ENCODE measurements around the gene THOC5.

DNA sequence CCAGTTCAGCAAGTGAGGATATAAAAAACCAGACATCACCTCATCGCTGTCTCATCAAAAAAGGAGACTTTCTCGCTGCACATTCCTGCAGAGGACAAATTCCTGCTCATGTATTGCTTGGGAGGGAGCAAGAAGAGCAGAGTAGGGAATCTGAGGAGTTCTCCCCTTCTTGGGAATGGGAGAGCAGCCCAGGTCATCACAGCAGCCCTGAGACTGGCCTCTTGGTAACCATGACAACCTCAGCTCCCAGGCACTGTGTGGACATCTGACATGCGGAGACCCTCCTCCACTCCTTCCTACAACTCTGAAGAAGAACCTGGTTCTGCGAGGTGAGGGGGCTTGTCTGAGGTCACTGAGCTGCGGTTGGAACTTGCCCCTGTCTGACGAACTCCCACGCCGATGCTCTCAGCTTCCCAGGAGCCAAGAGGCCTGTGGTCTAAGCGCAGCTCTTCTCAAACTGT, 97.3 kb downstream of the THOC5 start:
- TF ChIP-seq, protein P1, sequence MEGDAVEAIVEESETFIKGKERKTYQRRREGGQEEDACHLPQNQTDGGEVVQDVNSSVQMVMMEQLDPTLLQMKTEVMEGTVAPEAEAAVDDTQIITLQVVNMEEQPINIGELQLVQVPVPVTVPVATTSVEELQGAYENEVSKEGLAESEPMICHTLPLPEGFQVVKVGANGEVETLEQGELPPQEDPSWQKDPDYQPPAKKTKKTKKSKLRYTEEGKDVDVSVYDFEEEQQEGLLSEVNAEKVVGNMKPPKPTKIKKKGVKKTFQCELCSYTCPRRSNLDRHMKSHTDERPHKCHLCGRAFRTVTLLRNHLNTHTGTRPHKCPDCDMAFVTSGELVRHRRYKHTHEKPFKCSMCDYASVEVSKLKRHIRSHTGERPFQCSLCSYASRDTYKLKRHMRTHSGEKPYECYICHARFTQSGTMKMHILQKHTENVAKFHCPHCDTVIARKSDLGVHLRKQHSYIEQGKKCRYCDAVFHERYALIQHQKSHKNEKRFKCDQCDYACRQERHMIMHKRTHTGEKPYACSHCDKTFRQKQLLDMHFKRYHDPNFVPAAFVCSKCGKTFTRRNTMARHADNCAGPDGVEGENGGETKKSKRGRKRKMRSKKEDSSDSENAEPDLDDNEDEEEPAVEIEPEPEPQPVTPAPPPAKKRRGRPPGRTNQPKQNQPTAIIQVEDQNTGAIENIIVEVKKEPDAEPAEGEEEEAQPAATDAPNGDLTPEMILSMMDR (conservative IDR thresholded peaks at IDR 0.05; ENCODE audit: low read length): no peak
- TF ChIP-seq EZH2phosphoT487 (IDR thresholded peaks at IDR 0.05; ENCODE audit: borderline replicate concordance): no peak
